Measurements from ENCODE around the gene NTM.

Gene NTM

GRCh38 chr11:132312161-132312560 is 941.7 kb downstream of the NTM start:
- peak; percentile 29 for DNase-seq

GRCh38 chr11:132312701-132313111 is 942.3 kb downstream of the NTM start:
- DNase-seq: peak; percentile 77

GRCh38 chr11:132314911-132315455 is 944.6 kb downstream of the NTM start:
- no peak for DNase-seq

- no peak for DNase-seq
These were observed 945.3 kb downstream of the NTM start for GRCh38 chr11:132315696-132316095.

GRCh38 chr11:132318421-132319157 is 948.2 kb downstream of the NTM start:
- no peak for DNase-seq

GRCh38 chr11:132319419-132319818 is 949.0 kb downstream of the NTM start:
- DNase-seq: peak; percentile 50

- peak; percentile 27 for DNase-seq
These were observed 960.1 kb downstream of the NTM start for GRCh38 chr11:132330515-132330914.

GRCh38 chr11:132332521-132332920 is 962.1 kb downstream of the NTM start:
- DNase-seq: peak; percentile 95

GRCh38 chr11:132334769-132335280 is 964.4 kb downstream of the NTM start:
- DNase-seq: no peak

- DNase-seq: no peak
These were observed 964.9 kb downstream of the NTM start for GRCh38 chr11:132335311-132335710.

GRCh38 chr11:132336781-132337535 is 966.5 kb downstream of the NTM start:
- DNase-seq: no peak

GRCh38 chr11:132337819-132338416 is 967.5 kb downstream of the NTM start:
- DNase-seq: no peak

GRCh38 chr11:132342408-132342807 is 972.0 kb downstream of the NTM start:
- DNase-seq: no peak

GRCh38 chr11:132343445-132344175 is 973.2 kb downstream of the NTM start:
- no peak for DNase-seq

GRCh38 chr11:132346558-132347148 is 976.2 kb downstream of the NTM start:
- no peak for DNase-seq

- DNase-seq: no peak
These were observed 977.0 kb downstream of the NTM start for GRCh38 chr11:132347156-132348090.

- no peak for DNase-seq
These were observed 979.7 kb downstream of the NTM start for GRCh38 chr11:132349811-132350733.

- DNase-seq: no peak
These were observed 980.6 kb downstream of the NTM start for GRCh38 chr11:132351050-132351449.

GRCh38 chr11:132352497-132352896 is 982.1 kb downstream of the NTM start:
- DNase-seq: no peak

GRCh38 chr11:132353255-132353654 is 982.8 kb downstream of the NTM start:
- DNase-seq: no peak
